ENCODE results near the gene AFF4.

- no peak for TF ChIP-seq CTCF (IDR thresholded peaks at IDR 0.05; ENCODE audit: low read depth, low read length)
- TF ChIP-seq POLR2A (IDR thresholded peaks at IDR 0.05; ENCODE audit: extremely low read depth, insufficient read length) = no peak
- TF ChIP-seq MAX (IDR thresholded peaks at IDR 0.05; ENCODE audit: low read depth, low read length) = no peak
- TF ChIP-seq MYC (IDR thresholded peaks at IDR 0.05; ENCODE audit: low read depth, low read length) = no peak
Measured at GRCh38 chr5:132979976-132980375, 16.5 kb upstream of the AFF4 start.
